Mammary epithelial cell (primary cell): ENCODE data around the gene HOXC6.

ENCODE experiments used
- EZH2 ChIP-seq: IDR thresholded peaks from 2 replicates; pipeline ENCODE4 v1.6.1; 2012; ENCODE audit warnings: low read length, inconsistent platforms, borderline replicate concordance
- TF ChIP-seq, protein P1 (sequence below), 2 donors: IDR thresholded peaks in 1 of 2; conservative IDR thresholded peaks in 1 of 2; 2 replicates each; pipeline ENCODE4 v1.5.1; 2011 to 2012; ENCODE audit warnings: inconsistent platforms in 2 of 2, low read length in 2 of 2, mild to moderate bottlenecking in 2 of 2, control low read depth in 1 of 2, low read depth in 1 of 2; ENCODE audit not compliant: insufficient read depth in 1 of 2; ENCODE audit errors: extremely low read depth in 1 of 2

DNA sequence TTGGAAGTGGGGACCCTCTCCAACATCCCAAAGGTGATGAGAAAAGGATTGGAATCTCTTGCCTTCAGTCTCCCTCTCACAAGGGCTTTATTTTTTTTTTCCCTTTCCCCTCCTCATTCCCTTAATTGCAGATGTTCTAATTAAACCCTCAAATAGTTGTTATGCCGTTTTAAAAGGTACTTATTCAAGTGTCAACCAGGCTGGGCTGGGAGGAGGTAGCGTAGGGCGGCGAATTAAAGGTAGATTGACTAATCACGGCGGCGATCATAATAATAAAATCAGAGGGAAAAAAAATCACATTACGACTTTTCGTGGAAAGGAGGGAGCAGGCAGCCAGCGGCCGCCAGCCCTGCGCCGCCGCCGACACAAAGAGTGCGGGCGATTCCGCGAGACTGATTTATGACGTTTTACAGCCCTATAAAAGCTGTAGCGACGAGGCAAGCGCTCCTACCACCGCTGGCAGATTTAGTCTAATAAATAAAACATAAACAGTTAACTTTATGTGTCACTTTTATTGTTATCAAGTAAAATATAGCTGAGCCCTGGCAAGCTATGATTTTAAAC is 23.7 kb downstream of the HOXC6 start:
- TF ChIP-seq, protein P1, sequence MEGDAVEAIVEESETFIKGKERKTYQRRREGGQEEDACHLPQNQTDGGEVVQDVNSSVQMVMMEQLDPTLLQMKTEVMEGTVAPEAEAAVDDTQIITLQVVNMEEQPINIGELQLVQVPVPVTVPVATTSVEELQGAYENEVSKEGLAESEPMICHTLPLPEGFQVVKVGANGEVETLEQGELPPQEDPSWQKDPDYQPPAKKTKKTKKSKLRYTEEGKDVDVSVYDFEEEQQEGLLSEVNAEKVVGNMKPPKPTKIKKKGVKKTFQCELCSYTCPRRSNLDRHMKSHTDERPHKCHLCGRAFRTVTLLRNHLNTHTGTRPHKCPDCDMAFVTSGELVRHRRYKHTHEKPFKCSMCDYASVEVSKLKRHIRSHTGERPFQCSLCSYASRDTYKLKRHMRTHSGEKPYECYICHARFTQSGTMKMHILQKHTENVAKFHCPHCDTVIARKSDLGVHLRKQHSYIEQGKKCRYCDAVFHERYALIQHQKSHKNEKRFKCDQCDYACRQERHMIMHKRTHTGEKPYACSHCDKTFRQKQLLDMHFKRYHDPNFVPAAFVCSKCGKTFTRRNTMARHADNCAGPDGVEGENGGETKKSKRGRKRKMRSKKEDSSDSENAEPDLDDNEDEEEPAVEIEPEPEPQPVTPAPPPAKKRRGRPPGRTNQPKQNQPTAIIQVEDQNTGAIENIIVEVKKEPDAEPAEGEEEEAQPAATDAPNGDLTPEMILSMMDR (conservative IDR thresholded peaks at IDR 0.05 in 1 of 2, IDR thresholded peaks at IDR 0.05 in 1 of 2; ENCODE audit: extremely low read depth in 1 of 2, insufficient read depth in 1 of 2, low read depth in 1 of 2, low read length in 2 of 2): no peak
- no peak for TF ChIP-seq EZH2
